ENCODE results near the gene OVOL2.
"Not testable (repeated sequence)": the region's sequence is repeated elsewhere in the genome, so short reads cannot be mapped to it uniquely, and the experiment has no call there.

Gene OVOL2

DNA sequence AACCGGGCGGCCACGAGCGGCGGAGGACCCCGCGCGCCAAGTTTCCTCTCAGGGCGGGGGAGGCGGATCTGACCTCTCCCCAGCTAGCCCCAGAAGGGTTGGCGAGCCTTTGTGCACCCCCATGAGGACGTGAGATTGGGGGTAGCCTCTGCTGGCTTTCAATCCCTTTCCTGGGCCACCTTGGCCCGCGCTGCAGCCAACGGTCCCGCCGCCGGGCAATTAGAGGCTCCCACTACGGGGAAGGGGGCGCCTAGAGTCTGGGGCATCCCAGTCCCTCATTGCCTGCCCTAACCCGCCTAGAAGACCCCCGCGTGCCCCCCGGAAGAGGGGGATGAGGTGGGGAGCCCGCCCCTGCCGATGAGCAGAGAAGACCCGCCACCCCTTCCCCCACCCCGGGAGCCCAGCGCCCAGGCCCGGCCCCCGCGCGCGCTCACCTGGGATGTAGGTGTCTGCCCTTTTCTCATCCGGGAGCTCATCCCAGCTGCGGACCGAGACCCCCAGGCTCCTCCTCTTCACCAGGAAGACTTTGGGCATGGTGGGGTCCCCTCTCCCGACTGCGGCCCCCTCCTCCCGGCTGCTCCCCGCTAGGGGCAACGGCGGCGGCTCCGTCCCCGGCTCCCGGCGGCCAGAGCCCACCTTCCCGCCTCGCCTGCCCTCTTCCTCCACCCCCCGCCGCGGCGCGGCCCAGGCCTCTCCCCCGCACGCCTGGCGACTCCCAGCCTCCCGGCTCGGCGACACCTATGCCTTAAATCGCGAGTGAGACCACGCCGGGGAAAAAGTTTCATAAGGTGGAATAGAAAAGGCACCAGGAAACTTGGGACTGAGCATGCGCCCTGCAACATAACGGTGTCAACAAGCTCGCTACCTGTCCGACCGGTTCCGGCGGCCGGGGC lies at the start of gene OVOL2:
TSS of gene OVOL2 (minus strand) at position 816 of the 893 bp plus-strand sequence. CDS start at position 534, 282 bp downstream.
- H3K4me3 Mint-ChIP-seq: peak within 1 kb of the TSS; percentile 35
- peaks cover 15% of the 10 kb centered on the region for H3K4me1 Mint-ChIP-seq (ENCODE audit: low read depth)
- DNase-seq: peak; percentile 30
- H3K9me3 Mint-ChIP-seq: no peaks in the 10 kb centered on the region
- H3K27me3 Mint-ChIP-seq: peaks cover 77% of the 10 kb centered on the region
- no peaks in the 10 kb centered on the region for H3K36me3 Mint-ChIP-seq (ENCODE audit: low read depth)
- H3K27ac Mint-ChIP-seq: no peak within 1 kb of the TSS

- no peak overlapping the region for H3K27ac Mint-ChIP-seq
- no peak overlapping the region for H3K4me3 Mint-ChIP-seq
Measured at GRCh38 chr20:18103497-18103896, 45.8 kb upstream of the OVOL2 start.

GRCh38 chr20:18101125-18101810 lies 43.6 kb upstream of the OVOL2 start:
- DNase-seq: no peak
- Mint-ChIP-seq H3K4me3 (no peak overlapping the region), H3K27ac (no peak overlapping the region), H3K27me3 (peaks cover 16% of the 10 kb centered on the region), H3K4me1 (ENCODE audit: low read depth) (no peaks in the 10 kb centered on the region), H3K36me3 (ENCODE audit: low read depth) (no peaks in the 10 kb centered on the region), H3K9me3 (no peaks in the 10 kb centered on the region)

More at GRCh38 chr20:18103497-18103896, 45.8 kb upstream of the OVOL2 start:
- Mint-ChIP-seq H3K27me3 (peaks cover 16% of the 10 kb centered on the region), H3K9me3 (no peaks in the 10 kb centered on the region), H3K4me1 (ENCODE audit: low read depth) (no peaks in the 10 kb centered on the region), H3K36me3 (ENCODE audit: low read depth) (no peaks in the 10 kb centered on the region)
- no peak for DNase-seq

DNA sequence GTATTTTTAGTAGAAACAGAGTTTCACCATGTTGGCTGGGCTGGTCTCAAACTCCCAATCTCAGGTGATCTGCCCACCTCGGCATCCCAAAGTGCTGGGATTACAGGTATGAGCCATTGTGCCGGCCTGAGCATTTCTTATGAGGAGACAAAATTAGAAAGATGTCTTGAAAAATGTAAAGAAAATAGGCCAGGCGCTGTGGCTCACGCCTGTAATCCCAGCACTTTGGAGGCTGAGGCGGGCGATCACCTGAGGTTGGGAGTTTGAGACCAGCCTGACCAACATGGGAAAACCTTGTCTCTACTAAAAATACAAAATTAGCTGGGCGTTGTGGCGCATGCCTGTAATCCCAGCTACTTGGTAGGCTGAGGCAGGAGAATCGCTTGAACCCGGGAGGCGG lies 42.9 kb upstream of the OVOL2 start:
- peaks cover 16% of the 10 kb centered on the region for H3K27me3 Mint-ChIP-seq
- not testable (repeated sequence) for H3K4me1 Mint-ChIP-seq (ENCODE audit: low read depth); DNase-seq; H3K36me3 Mint-ChIP-seq (ENCODE audit: low read depth); H3K9me3 Mint-ChIP-seq; H3K27ac Mint-ChIP-seq; H3K4me3 Mint-ChIP-seq

GRCh38 chr20:18094191-18094590 lies 36.5 kb upstream of the OVOL2 start:
- no peak overlapping the region for H3K4me3 Mint-ChIP-seq
- no peaks in the 10 kb centered on the region for H3K4me1 Mint-ChIP-seq (ENCODE audit: low read depth)
- H3K9me3 Mint-ChIP-seq: no peaks in the 10 kb centered on the region
- no peaks in the 10 kb centered on the region for H3K36me3 Mint-ChIP-seq (ENCODE audit: low read depth)
- peaks cover 10% of the 10 kb centered on the region for H3K27me3 Mint-ChIP-seq
- H3K27ac Mint-ChIP-seq: no peak overlapping the region
- no peak for DNase-seq

DNA sequence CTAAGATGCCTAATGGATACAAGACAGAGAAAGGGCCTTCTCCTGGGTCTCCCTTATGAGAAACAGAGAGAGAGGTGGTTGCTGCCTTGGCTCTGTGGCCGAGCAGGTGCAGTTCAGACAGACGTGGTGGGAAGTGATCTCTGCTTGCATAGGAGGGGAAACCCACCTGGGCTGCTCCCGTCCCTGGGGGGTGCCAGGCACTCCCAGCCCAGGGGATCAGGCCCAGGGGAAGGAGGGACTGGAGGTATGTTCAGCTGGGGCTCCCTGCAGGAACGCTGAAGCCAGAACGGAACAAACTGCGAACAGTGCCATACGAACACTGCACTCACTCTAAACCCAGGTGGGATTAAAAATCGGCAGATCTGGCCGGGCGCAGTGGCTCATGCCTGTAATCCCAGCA lies 35.7 kb upstream of the OVOL2 start:
- Mint-ChIP-seq H3K4me1 (ENCODE audit: low read depth) (no peaks in the 10 kb centered on the region), H3K4me3 (no peak overlapping the region), H3K36me3 (ENCODE audit: low read depth) (no peaks in the 10 kb centered on the region), H3K27me3 (peaks cover 10% of the 10 kb centered on the region), H3K9me3 (no peaks in the 10 kb centered on the region), H3K27ac (no peak overlapping the region)
- no peak for DNase-seq

GRCh38 chr20:18092890-18093289 lies 35.2 kb upstream of the OVOL2 start:
- no peak overlapping the region for H3K27ac Mint-ChIP-seq
- no peaks in the 10 kb centered on the region for H3K4me1 Mint-ChIP-seq (ENCODE audit: low read depth)
- H3K36me3 Mint-ChIP-seq (ENCODE audit: low read depth): no peaks in the 10 kb centered on the region
- H3K27me3 Mint-ChIP-seq: peaks cover 10% of the 10 kb centered on the region
- DNase-seq: no peak
- H3K4me3 Mint-ChIP-seq: no peak overlapping the region
- no peaks in the 10 kb centered on the region for H3K9me3 Mint-ChIP-seq

DNA sequence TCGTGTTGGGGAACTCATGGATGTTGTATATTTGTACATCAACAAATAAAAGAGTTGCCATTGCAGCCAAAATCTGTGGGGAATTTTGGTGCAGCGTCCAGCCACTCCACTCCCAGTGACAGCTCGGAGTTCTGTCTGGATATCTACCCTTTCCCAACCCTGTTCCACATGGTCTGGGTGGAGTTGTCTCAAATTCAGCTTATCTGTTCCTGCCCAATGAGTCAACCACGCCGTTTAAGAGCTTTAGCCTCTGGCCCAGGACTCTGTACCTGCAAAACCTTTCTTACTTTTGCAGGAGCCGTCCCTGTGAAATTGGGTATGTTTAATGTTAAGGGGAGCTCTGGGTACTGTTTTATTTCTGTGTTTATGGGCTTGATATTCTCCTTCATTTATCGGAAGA lies 33.9 kb upstream of the OVOL2 start:
- H3K4me1 Mint-ChIP-seq (ENCODE audit: low read depth): no peaks in the 10 kb centered on the region

GRCh38 chr20:18090477-18090876 lies 32.8 kb upstream of the OVOL2 start:
- H3K4me1 Mint-ChIP-seq (ENCODE audit: low read depth): no peaks in the 10 kb centered on the region
- no peak overlapping the region for H3K27ac Mint-ChIP-seq
- peaks cover 10% of the 10 kb centered on the region for H3K27me3 Mint-ChIP-seq
- H3K4me3 Mint-ChIP-seq: no peak overlapping the region
- H3K36me3 Mint-ChIP-seq (ENCODE audit: low read depth): no peaks in the 10 kb centered on the region
- H3K9me3 Mint-ChIP-seq: no peaks in the 10 kb centered on the region
- no peak for DNase-seq

More for the DNA sequence above, 33.9 kb upstream of the OVOL2 start:
- Mint-ChIP-seq H3K4me3 (no peak overlapping the region), H3K36me3 (ENCODE audit: low read depth) (no peaks in the 10 kb centered on the region), H3K9me3 (no peaks in the 10 kb centered on the region), H3K27me3 (peaks cover 10% of the 10 kb centered on the region), H3K27ac (no peak overlapping the region)
- no peak for DNase-seq

DNA sequence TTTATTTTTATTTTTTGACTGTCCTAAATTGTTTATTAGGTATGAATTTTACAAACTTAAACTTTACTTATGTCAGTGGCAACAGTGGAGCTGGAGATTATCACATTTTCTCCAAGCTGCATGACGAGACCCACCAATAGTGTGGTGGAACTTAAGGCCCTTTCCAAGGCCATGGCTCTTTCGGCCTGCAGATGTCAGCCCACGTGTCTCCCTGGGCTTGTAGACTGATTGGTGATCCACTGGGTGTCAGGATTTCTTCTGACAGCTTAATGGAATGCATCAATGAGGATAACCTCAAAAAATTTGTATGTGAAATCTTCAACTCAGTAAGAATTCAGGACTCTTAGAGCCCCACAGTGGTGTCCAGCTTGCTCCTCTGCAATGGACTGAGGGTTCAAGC lies 32.3 kb upstream of the OVOL2 start:
- no peaks in the 10 kb centered on the region for H3K36me3 Mint-ChIP-seq (ENCODE audit: low read depth)
- no peak for DNase-seq
- H3K9me3 Mint-ChIP-seq: no peaks in the 10 kb centered on the region
- H3K27ac Mint-ChIP-seq: no peak overlapping the region
- H3K4me3 Mint-ChIP-seq: no peak overlapping the region
- no peaks in the 10 kb centered on the region for H3K4me1 Mint-ChIP-seq (ENCODE audit: low read depth)
- peaks cover 10% of the 10 kb centered on the region for H3K27me3 Mint-ChIP-seq

DNA sequence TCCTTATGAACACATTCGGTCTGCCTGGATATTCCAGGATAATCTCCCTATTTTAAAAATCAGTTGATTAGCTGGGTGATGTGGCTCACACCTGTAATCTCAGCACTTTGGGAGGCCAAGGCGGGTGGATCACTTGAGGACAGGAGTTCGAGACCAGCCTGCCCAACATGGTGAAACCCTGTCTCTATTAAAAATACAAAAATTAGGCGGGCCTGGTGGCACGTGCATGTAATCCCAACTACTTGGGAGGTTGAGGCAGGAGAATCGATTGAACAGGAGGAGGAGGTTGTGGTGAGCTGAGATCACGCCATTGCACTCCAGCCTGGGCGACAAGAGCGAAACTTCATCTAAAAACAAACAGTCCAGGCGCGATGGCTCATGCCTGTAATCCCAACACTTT lies 31.1 kb upstream of the OVOL2 start:
- H3K27me3 Mint-ChIP-seq; H3K9me3 Mint-ChIP-seq; H3K4me1 Mint-ChIP-seq (ENCODE audit: low read depth); DNase-seq; H3K27ac Mint-ChIP-seq; H3K36me3 Mint-ChIP-seq (ENCODE audit: low read depth); H3K4me3 Mint-ChIP-seq: not testable (repeated sequence)

- not testable (repeated sequence) for DNase-seq; H3K27me3 Mint-ChIP-seq; H3K27ac Mint-ChIP-seq; H3K9me3 Mint-ChIP-seq; H3K4me3 Mint-ChIP-seq; H3K4me1 Mint-ChIP-seq (ENCODE audit: low read depth); H3K36me3 Mint-ChIP-seq (ENCODE audit: low read depth)
Measured at GRCh38 chr20:18088298-18088697, 30.6 kb upstream of the OVOL2 start.

DNA sequence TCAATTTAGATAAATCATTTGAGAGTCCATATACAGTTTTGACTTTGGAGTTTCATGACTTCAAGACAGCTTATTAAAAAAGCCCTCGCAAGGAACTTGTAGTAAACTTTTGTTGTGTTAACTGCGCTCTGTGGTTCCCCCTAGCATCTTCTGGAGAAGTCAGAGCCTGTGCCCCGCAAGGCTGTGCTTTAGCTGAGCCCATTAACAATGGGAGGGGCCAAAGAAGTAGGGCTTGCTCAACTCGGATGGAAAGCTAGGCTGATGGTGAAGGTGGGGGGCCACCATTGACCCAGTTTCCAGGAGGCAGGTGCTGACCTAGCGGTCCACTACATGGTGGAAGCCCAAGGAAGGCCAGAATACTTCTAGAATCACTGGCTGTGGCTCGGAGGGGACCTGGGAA lies 29.3 kb upstream of the OVOL2 start:
- Mint-ChIP-seq H3K4me3 (no peak overlapping the region), H3K27me3 (peaks cover 4% of the 10 kb centered on the region), H3K36me3 (ENCODE audit: low read depth) (no peaks in the 10 kb centered on the region), H3K9me3 (no peaks in the 10 kb centered on the region), H3K4me1 (ENCODE audit: low read depth) (no peaks in the 10 kb centered on the region), H3K27ac (no peak overlapping the region)
- no peak for DNase-seq

DNA sequence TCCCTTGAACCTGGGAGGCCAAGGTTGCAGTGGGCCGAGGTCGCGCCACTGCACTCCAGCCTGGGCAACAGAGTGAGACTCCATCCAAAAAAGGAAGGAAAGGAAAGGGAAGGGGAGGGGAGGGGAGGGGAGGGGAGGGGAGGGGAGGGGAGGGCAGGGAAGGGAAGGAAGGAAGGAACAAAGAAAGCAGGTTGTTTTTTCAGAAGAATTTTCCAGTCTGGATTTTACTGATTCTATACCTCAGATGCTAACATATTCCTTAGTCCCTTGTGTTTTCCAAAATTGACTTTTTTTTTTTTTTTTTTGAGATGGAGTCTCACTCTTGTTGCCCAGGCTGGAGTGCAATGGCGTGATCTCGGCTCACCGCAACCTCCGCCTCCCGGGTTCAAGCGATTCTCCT lies 23.1 kb upstream of the OVOL2 start:
- H3K36me3 Mint-ChIP-seq (ENCODE audit: low read depth); H3K27ac Mint-ChIP-seq; H3K9me3 Mint-ChIP-seq; DNase-seq; H3K27me3 Mint-ChIP-seq; H3K4me3 Mint-ChIP-seq; H3K4me1 Mint-ChIP-seq (ENCODE audit: low read depth): not testable (repeated sequence)

DNA sequence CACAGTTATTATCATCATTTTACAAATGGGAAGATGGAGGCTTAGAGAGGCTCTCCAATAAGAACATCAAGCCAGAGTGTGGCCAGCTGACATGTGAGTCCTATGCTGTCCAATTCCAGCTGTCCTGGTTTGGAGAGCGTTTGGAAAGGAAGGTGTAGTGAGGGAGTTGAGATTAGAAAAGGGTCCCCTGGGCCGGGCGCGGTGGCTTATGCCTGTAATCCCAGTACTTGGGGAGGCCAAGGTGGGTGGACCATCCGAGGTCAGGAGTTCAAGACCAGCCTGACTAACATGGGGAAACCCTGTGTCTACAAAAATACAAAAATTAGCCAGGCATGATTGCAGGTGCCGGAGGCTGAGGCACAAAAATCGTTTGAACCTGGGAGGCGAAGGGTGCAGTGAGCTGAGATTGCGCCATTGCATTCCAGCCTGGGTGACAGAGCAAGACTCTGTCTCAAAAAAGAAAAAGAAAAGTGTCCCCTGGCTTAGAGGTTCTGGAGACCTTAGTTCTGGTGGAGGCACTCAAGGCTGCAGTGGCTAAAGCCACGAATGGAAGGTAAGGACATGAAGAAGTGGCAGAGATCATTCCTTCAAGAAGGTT lies 22.1 kb upstream of the OVOL2 start:
- Mint-ChIP-seq H3K4me1 (ENCODE audit: low read depth) (no peaks in the 10 kb centered on the region), H3K4me3 (no peak overlapping the region), H3K36me3 (ENCODE audit: low read depth) (no peaks in the 10 kb centered on the region)

More for the DNA sequence above, 22.1 kb upstream of the OVOL2 start:
- Mint-ChIP-seq H3K27me3 (peaks cover 8% of the 10 kb centered on the region), H3K9me3 (no peaks in the 10 kb centered on the region), H3K27ac (no peak overlapping the region)
- no peak for DNase-seq
